Smooth muscle cell (in vitro differentiated cells): ENCODE measurements around the gene PEX7. TPM values are rescaled to one million over a fixed set of nuclear protein-coding genes. Genes with fewer than 3 reads are reported as not detected.

Experiments used
- DNase-seq: peaks from one replicate; lab custom pipeline; 2025; ENCODE audit not compliant: unreplicated experiment; lab: John Stamatoyannopoulos, UW
- H2AFZ ChIP-seq: fragments of 200-600 bp; sonication (generic); 2 replicates; pipeline ENCODE4 v1.6.0; 2016; ENCODE audit warnings: antibody characterized with exemption, low read depth, mild to moderate bottlenecking
- H3F3A ChIP-seq: fragments of 200-600 bp; sonication (generic); 2 replicates; pipeline ENCODE4 v1.6.0; 2017; ENCODE audit warnings: antibody characterized with exemption, low read depth
- H3K27ac ChIP-seq: fragments of 200-600 bp; sonication (generic); 2 replicates; pipeline ENCODE4 v1.5.1; 2016; ENCODE audit warnings: low read depth, mild to moderate bottlenecking
- H3K27me3 ChIP-seq: fragments of 200-600 bp; sonication (generic); 2 replicates; pipeline ENCODE4 v1.6.1; 2016; ENCODE audit warnings: low read depth, mild to moderate bottlenecking
- H3K36me3 ChIP-seq: fragments of 200-600 bp; sonication (generic); 2 replicates; pipeline ENCODE4 v1.5.1; 2016; ENCODE audit warnings: low read depth
- H3K4me1 ChIP-seq: fragments of 200-600 bp; sonication (generic); 2 replicates; pipeline ENCODE4 v1.5.1; 2016; ENCODE audit warnings: low read depth
- H3K4me2 ChIP-seq: fragments of 200-600 bp; sonication (generic); 2 replicates; pipeline ENCODE4 v1.6.0; 2016; ENCODE audit warnings: mild to moderate bottlenecking
- H3K4me3 ChIP-seq: fragments of 200-600 bp; sonication (generic); 2 replicates; pipeline ENCODE4 v1.5.1; 2016; ENCODE audit warnings: mild to moderate bottlenecking
- H3K79me2 ChIP-seq: fragments of 200-600 bp; sonication (generic); 2 replicates; pipeline ENCODE4 v1.6.0; 2016; ENCODE audit warnings: low read depth, mild to moderate bottlenecking
- H3K9ac ChIP-seq: fragments of 200-600 bp; sonication (generic); 2 replicates; pipeline ENCODE4 v1.6.0; 2016; ENCODE audit warnings: low read depth
- H3K9me3 ChIP-seq: fragments of 200-600 bp; sonication (generic); replicated peaks from 2 replicates; pipeline ENCODE4 v1.5.1; 2016; ENCODE audit warnings: low read depth
- H4K20me1 ChIP-seq: fragments of 200-600 bp; sonication (generic); 2 replicates; pipeline ENCODE4 v1.6.0; 2016; ENCODE audit warnings: low read depth
- CTCF ChIP-seq: fragments of 200-600 bp; sonication (generic); IDR thresholded peaks from 2 replicates; pipeline ENCODE4 v1.5.1; 2017; ENCODE audit warnings: borderline replicate concordance, mild to moderate bottlenecking, antibody characterized with exemption; ENCODE audit not compliant: insufficient read depth, poor library complexity, severe bottlenecking
- WGBS: methylation state at CpG from one replicate; pipeline ENCODE4 v1.1.7; 2016; ENCODE audit warnings: low lambda C conversion rate; 5-methylcytosine and 5-hydroxymethylcytosine counted together
- polyA plus RNA-seq: library from polyadenylated mRNA; unstranded; fragments of >200 nt; fragmentation: Nextera tagmentation; extraction: Ambion mirVana; gene quantifications from 2 replicates; pipeline ENCODE4 v1.2.1, GENCODE V29; 2016
- total RNA-seq: library from RNA; depleted of rRNA; stranded (reverse); fragments of >200 nt; gene quantifications from 2 replicates; pipeline ENCODE4 v1.2.3, GENCODE V29; 2014

PEX7 gene
- total and polyA plus RNA-seq, 2 experiments from 2014 or later: 10.3 to 14.4 TPM

GRCh38 chr6:136950436-136951126 is 128.2 kb downstream of the PEX7 start:
- TF ChIP-seq CTCF: no peak
- Histone ChIP-seq H3K9ac (no peak overlapping the region), H3K27ac (peak overlapping the region; percentile 44), H4K20me1 (no peaks in the 10 kb centered on the region), H3F3A (peaks cover 3% of the 10 kb centered on the region), H3K27me3 (peaks cover 8% of the 10 kb centered on the region), H3K4me3 (no peak overlapping the region), H3K9me3 (no peaks in the 10 kb centered on the region), H3K79me2 (no peaks in the 10 kb centered on the region), H3K36me3 (no peaks in the 10 kb centered on the region), H3K4me1 (peaks cover 11% of the 10 kb centered on the region), H3K4me2 (no peak overlapping the region), H2AFZ (peak overlapping the region; percentile 55)
- 88% methylated on average over 4 of the region's 4 CpGs for WGBS
- DNase-seq: no peak

- no peak for DNase-seq
- Histone ChIP-seq H3K4me2 (no peak overlapping the region), H4K20me1 (no peaks in the 10 kb centered on the region), H3K27me3 (peaks cover 8% of the 10 kb centered on the region), H3K4me1 (peaks cover 8% of the 10 kb centered on the region), H3K4me3 (no peak overlapping the region), H3K36me3 (no peaks in the 10 kb centered on the region), H3K9ac (no peak overlapping the region), H3K79me2 (no peaks in the 10 kb centered on the region), H3K27ac (no peak overlapping the region), H3K9me3 (no peaks in the 10 kb centered on the region), H2AFZ (no peak overlapping the region), H3F3A (peaks cover 3% of the 10 kb centered on the region)
- TF ChIP-seq CTCF: no peak
- 83% methylated on average over 7 of the region's 7 CpGs for WGBS
Measured at GRCh38 chr6:136952714-136953260, 130.4 kb downstream of the PEX7 start.

- H3K27ac ChIP-seq: no peak overlapping the region
- TF ChIP-seq CTCF: no peak
- H3K36me3 ChIP-seq: no peaks in the 10 kb centered on the region
- H3K4me2 ChIP-seq: no peak overlapping the region
- H3K9me3 ChIP-seq: no peaks in the 10 kb centered on the region
- peaks cover 26% of the 10 kb centered on the region for H3K27me3 ChIP-seq
- H2AFZ ChIP-seq: no peak overlapping the region
- H3K4me1 ChIP-seq: peaks cover 8% of the 10 kb centered on the region
- no peak for DNase-seq
- 82% methylated on average over 3 of the region's 3 CpGs for WGBS
- no peak overlapping the region for H3K9ac ChIP-seq
- H3K79me2 ChIP-seq: no peaks in the 10 kb centered on the region
- no peak overlapping the region for H3K4me3 ChIP-seq
- no peaks in the 10 kb centered on the region for H4K20me1 ChIP-seq
- peaks cover 3% of the 10 kb centered on the region for H3F3A ChIP-seq
Measured at GRCh38 chr6:136955123-136955522, 132.7 kb downstream of the PEX7 start.
